ENCODE data around the gene TPRKB. TPM values are rescaled to one million over a fixed set of nuclear protein-coding genes. Genes with fewer than 3 reads are reported as not detected.
"Not testable (repeated sequence)": the region's sequence is repeated elsewhere in the genome, so short reads cannot be mapped to it uniquely, and the experiment has no call there.

TPRKB gene
- total and polyA plus RNA-seq, 8 donors, result 10.1 to 31.0 (median 12.9) TPM

DNA sequence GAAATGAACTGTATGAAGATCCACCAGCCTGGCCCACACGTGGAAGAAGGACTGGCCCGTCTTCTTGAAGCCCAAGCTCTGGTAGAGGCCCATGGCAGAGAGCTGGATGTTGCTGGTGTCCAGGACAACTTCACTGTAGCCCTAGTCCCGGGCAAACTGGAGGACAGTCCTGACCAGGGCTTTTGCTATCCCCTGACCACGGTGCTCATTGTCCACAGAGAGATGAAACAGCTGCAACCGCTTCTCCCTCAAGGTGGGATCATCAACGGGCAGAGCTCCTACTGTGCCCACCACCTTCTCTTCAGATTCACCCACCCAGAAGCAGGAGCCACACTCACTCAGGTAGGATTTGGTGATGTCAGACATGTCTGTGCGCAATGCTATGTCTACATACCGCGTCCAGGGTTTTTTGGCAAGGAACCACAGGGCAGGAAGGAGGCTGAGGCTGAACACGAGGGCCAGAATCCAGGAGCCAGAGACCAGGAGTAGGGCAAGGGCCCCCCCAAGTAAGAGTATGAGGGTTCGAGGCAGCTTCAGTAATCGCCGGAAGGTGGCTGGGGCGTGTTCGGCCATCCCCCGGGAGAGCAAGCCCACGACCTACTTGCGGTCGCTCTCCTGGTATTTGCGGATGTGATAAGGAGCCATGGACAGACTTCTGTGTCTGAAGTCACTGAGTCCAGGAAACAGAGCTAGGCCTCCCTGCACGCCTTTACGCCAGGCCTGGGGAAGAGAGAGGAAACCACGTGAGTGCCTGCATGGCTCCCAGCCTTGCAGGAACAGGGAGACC, 36.3 kb downstream of the TPRKB start:
- intact Hi-C loops (cut with DNase I), result no loop called here
- 80 to 87% methylated on average over 23 of the region's 23 CpGs for WGBS, 2 donors
- Histone ChIP-seq H3K4me1 (peaks cover 0 to 4% (median 2%) of the 10 kb centered on the region in 3 donors), H3K9me3 (no peaks in the 10 kb centered on the region), H3K4me3 (no peak overlapping the region), H3K36me3 (no peaks in the 10 kb centered on the region), H3K27ac (peak overlapping the region in 2 of 4 donors; percentile 5 to 39), H3K27me3 (no peaks in the 10 kb centered on the region)
- ATAC-seq (peak in 1 of 4 donors; percentile 7), DNase-seq (no peak), FAIRE-seq (no peak)
- TF ChIP-seq, protein P1, sequence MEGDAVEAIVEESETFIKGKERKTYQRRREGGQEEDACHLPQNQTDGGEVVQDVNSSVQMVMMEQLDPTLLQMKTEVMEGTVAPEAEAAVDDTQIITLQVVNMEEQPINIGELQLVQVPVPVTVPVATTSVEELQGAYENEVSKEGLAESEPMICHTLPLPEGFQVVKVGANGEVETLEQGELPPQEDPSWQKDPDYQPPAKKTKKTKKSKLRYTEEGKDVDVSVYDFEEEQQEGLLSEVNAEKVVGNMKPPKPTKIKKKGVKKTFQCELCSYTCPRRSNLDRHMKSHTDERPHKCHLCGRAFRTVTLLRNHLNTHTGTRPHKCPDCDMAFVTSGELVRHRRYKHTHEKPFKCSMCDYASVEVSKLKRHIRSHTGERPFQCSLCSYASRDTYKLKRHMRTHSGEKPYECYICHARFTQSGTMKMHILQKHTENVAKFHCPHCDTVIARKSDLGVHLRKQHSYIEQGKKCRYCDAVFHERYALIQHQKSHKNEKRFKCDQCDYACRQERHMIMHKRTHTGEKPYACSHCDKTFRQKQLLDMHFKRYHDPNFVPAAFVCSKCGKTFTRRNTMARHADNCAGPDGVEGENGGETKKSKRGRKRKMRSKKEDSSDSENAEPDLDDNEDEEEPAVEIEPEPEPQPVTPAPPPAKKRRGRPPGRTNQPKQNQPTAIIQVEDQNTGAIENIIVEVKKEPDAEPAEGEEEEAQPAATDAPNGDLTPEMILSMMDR (IDR thresholded peaks at IDR 0.05), result no peak

DNA sequence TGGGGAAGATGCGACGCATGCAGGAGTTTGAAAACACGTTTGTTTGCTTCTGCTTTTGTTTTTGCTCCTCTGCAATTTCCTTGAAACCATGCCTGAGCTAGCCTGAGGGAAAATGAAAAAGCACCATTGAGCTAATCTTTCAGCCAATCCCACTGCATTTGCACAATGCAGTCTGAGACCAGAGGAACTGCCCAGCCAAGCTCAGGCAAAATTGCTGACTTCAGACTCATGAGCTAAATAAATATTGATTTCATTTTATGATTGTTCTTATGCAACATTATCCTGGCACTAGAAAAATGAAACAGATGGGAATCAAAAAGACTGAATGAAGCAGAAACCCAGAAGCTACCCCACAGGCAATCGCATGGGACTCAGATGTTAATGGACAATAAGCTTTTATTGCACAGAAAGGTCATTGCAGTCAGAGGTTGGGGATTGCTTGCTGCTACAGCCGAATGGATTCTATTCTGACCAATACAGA, 37.0 kb downstream of the TPRKB start:
- H3K27ac ChIP-seq, result peak overlapping the region in 1 of 4 donors; percentile 39
- WGBS, 2 donors, result 36 to 41% methylated on average over 5 of the region's 5 CpGs
- ATAC-seq, result peak; percentile 78 to 88 (median 86)
- no peaks in the 10 kb centered on the region for H3K9me3 ChIP-seq
- FAIRE-seq, result no peak
- no peaks in the 10 kb centered on the region for H3K27me3 ChIP-seq
- intact Hi-C loops (cut with DNase I), result no loop called here
- peak in 2 of 6 donors; percentile 28 to 33 for DNase-seq
- H3K4me1 ChIP-seq, result peaks cover 0 to 4% (median 2%) of the 10 kb centered on the region in 3 donors
- TF ChIP-seq, protein P1 (IDR thresholded peaks at IDR 0.05), result no peak
- no peak overlapping the region for H3K4me3 ChIP-seq
- no peaks in the 10 kb centered on the region for H3K36me3 ChIP-seq

DNA sequence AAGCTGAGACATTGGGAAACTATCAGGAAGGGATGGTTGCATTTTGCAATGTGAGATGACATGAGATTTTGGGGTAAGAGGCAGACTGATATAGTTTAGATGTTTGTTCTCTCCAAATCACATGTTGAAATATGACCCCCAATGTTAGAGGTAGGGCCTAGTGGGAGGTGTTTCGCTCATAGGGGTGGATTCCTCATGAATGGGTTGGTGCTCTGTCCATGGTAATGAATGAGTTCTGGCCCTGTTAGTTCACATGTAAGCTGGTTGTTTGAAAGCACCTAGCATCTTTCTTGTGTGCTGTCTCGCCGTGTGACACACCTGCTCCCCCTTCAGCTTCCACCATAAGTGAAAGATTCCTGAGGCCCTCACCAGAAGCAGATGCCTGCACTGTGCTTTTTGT, 37.7 kb downstream of the TPRKB start:
- TF ChIP-seq, protein P1 (IDR thresholded peaks at IDR 0.05), result no peak
- Histone ChIP-seq H3K4me1 (peaks cover 0 to 4% (median 2%) of the 10 kb centered on the region in 3 donors), H3K9me3 (no peaks in the 10 kb centered on the region), H3K27me3 (no peaks in the 10 kb centered on the region), H3K4me3 (no peak overlapping the region), H3K36me3 (no peaks in the 10 kb centered on the region), H3K27ac (no peak overlapping the region)
- 94 to 95% methylated on average over 3 of the region's 3 CpGs for WGBS, 2 donors
- ATAC-seq, result no peak
- DNase-seq, result no peak
- FAIRE-seq, result no peak
- intact Hi-C loops (cut with DNase I), result no loop called here

DNA sequence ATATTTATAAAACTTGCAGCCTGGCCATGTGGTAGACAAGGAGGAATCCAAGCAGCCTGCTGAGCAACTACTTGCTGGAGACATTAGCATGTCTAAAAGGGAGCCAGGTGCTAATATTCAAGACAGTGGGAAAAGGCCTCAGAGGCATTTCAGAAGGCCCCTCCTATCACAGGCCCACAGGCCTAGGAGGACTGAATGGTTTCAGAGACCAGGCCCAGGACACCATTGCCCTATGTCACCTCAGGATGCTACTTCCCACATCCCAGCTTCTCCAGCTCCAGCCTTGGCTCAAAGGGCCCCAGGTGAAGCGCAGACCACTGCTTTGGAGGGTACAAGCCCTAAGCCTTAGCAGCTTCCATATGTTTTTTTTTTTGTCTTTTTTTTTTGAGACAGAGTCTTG, 39.0 kb downstream of the TPRKB start:
- DNase-seq (no peak), FAIRE-seq (no peak), ATAC-seq (no peak)
- Histone ChIP-seq H3K27ac (no peak overlapping the region), H3K27me3 (no peaks in the 10 kb centered on the region), H3K4me3 (no peak overlapping the region), H3K9me3 (no peaks in the 10 kb centered on the region), H3K4me1 (peaks cover 0 to 4% (median 2%) of the 10 kb centered on the region in 3 donors), H3K36me3 (no peaks in the 10 kb centered on the region)
- TF ChIP-seq, protein P1 (IDR thresholded peaks at IDR 0.05), result no peak
- intact Hi-C loops (cut with DNase I), result no loop called here
- 92 to 93% methylated on average over 1 of the region's 1 CpG for WGBS, 2 donors

DNA sequence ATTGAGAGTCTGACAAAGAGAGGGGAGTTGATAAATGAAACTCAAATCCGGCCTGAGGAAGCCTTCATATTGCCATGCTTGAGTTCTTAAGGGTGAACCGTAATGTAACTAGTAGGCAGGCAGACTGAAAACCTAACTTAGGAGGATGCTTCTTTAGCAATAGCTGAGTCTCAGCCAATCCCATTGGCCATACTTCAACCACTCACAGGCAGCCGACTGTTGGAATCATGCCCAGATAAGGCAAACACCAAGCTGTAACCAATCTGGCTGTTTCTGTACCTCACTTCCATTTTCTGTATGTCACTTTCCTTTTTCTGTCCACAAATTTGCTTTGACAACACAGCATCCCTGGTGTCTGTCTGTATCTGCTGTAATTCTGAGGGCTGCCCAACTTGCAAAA, 39.5 kb downstream of the TPRKB start:
- intact Hi-C loops (cut with DNase I), result no loop called here
- Histone ChIP-seq H3K36me3 (no peaks in the 10 kb centered on the region), H3K9me3 (no peaks in the 10 kb centered on the region), H3K27me3 (no peaks in the 10 kb centered on the region), H3K4me3 (no peak overlapping the region), H3K27ac (no peak overlapping the region), H3K4me1 (peaks cover 0 to 4% (median 2%) of the 10 kb centered on the region in 3 donors)
- FAIRE-seq, result no peak
- ATAC-seq, result no peak
- no peak for DNase-seq
- 73 to 78% methylated on average over 3 of the region's 3 CpGs for WGBS, 2 donors
- TF ChIP-seq, protein P1 (IDR thresholded peaks at IDR 0.05), result no peak

DNA sequence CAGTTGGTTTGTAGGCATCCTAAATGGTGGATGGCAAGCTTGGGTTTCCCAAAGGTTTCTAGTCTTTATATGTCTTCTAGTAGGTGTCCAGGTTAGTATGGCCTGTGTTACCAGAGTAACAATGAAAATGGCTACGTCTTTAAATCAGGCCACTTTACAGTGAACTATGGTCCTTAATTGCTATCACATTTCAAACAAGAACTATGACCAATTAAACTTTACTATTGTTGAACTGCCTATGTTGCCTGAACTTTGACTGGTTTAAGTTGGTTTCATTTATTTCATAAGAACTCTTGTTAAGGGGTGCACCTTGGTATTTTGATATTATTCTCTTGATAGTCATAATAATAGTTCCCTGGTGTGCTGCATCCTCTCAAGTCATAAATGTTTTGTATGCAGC, 40.2 kb downstream of the TPRKB start:
- FAIRE-seq; H3K27me3 ChIP-seq; H3K36me3 ChIP-seq; H3K4me1 ChIP-seq; ATAC-seq; H3K4me3 ChIP-seq; DNase-seq; H3K27ac ChIP-seq; H3K9me3 ChIP-seq; intact Hi-C loops (cut with DNase I): not testable (repeated sequence)
- 83 to 97% methylated on average over 1 of the region's 1 CpG for WGBS, 2 donors

DNA sequence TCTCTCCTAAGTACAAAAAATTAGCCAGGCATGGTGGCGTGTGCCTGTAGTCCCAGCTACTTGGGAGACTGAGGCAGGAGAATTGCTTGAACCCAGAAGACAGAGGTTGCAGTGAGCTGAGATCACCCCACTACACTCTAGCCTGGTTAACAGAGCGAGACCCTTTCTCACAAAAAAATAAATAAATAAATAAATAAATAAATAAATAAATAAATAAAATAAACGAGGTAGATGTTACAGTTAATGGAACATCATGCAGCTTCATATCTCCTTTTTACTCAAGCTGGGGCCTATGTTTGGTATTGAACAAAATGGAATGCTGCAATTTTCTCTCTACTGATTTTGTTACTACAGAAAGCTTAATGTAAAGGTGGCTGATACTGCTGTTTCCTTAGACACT, 40.6 kb downstream of the TPRKB start:
- H3K4me3 ChIP-seq; FAIRE-seq; H3K9me3 ChIP-seq; ATAC-seq; intact Hi-C loops (cut with DNase I); H3K4me1 ChIP-seq; H3K27me3 ChIP-seq; H3K27ac ChIP-seq; H3K36me3 ChIP-seq; DNase-seq: not testable (repeated sequence)
- WGBS, 2 donors, result 81 to 88% methylated on average over 3 of the region's 3 CpGs

Data from pancreas (tissue), 10 donors.